T-cell (primary cell): ENCODE measurements around the gene KCNG2. TPM values are rescaled to one million over a fixed set of nuclear protein-coding genes. Genes with fewer than 3 reads are reported as not detected.

Experiments
- ATAC-seq, 4 experiments: fragments of 200-7000 bp in 3 of 4; fragments of 150-1000 bp in 1 of 4; cut with Tn5 transposase; replicated peaks in 1 of 4; 1 replicate in 3 of 4; 2 replicates in 1 of 4; pipeline ENCODE4 v1.10.0; 2021; ENCODE audit warnings: moderate library complexity in 3 of 4, mild to moderate bottlenecking in 2 of 4, moderate number of reproducible peaks in 1 of 4
- CTCF ChIA-PET, 2 donors: fragments of 300-600 bp; sonication (Branson Sonifier 250); formaldehyde crosslinking; loops; one replicate each; lab custom pipeline; 2022; ENCODE audit warnings: antibody characterized with exemption in 2 of 2; lab: Charles Lee
- POLR2A ChIA-PET, 2 donors: fragments of 300-600 bp; sonication (Branson Sonifier 250); formaldehyde crosslinking; loops; one replicate each; lab custom pipeline; 2022; ENCODE audit warnings: antibody characterized with exemption in 2 of 2; lab: Charles Lee
- DNase-seq, 35 experiments: peaks; one replicate each; pipeline versions ENCODE4 v3.0.0 to v3.0.0-alpha.2; 2013 to 2023
- H3K27ac ChIP-seq: one replicate; pipeline ENCODE4 v1.5.1; 2013; ENCODE audit warnings: low read length
- H3K27me3 ChIP-seq, 2 experiments: replicated peaks in 1 of 2; 1 replicate in 1 of 2; 2 replicates in 1 of 2; pipeline versions ENCODE4 v1.6.1 to v1.7.0; 2013; ENCODE audit warnings: low read length in 1 of 2, mixed read lengths in 1 of 2; ENCODE audit not compliant: control insufficient read depth in 2 of 2, insufficient read depth in 2 of 2; ENCODE audit errors: extremely low read depth in 1 of 2
- H3K36me3 ChIP-seq, 2 donors: 1 replicate in 1 of 2; 2 replicates in 1 of 2; pipeline versions ENCODE4 v1.6.1 to v1.7.0; 2013; ENCODE audit warnings: low read length in 1 of 2; ENCODE audit not compliant: control insufficient read depth in 2 of 2, insufficient read depth in 1 of 2; ENCODE audit errors: extremely low read depth in 1 of 2
- H3K4me1 ChIP-seq, 2 experiments: 1 replicate in 1 of 2; 2 replicates in 1 of 2; pipeline versions ENCODE4 v1.6.1 to v1.7.0; 2013; ENCODE audit warnings: low read length in 2 of 2, mixed read lengths in 1 of 2; ENCODE audit not compliant: insufficient read depth in 2 of 2, control insufficient read depth in 1 of 2; ENCODE audit errors: extremely low read depth in 1 of 2
- H3K4me3 ChIP-seq, 2 donors: 1 replicate in 1 of 2; 2 replicates in 1 of 2; pipeline versions ENCODE4 v1.5.1 to v1.7.0; 2013; ENCODE audit warnings: mild to moderate bottlenecking in 2 of 2, low read length in 1 of 2, moderate library complexity in 1 of 2; ENCODE audit not compliant: control insufficient read depth in 1 of 2; ENCODE audit errors: extremely low read depth in 1 of 2
- H3K9me3 ChIP-seq: 2 replicates; pipeline ENCODE4 v1.7.0; 2013
- H3K27ac Mint-ChIP-seq, 2 donors: one replicate each; pipeline ENCODE4 v1.8.0; 2020 to 2021; ENCODE audit warnings: mild to moderate bottlenecking in 2 of 2, mixed read lengths in 2 of 2
- H3K27me3 Mint-ChIP-seq, 2 donors: one replicate each; pipeline ENCODE4 v1.8.0; 2021 to 2022; ENCODE audit warnings: mixed read lengths in 2 of 2
- H3K36me3 Mint-ChIP-seq: one replicate; pipeline ENCODE4 v1.8.0; 2021; ENCODE audit warnings: mixed read lengths
- H3K4me1 Mint-ChIP-seq, 3 donors: one replicate each; pipeline ENCODE4 v1.8.0; 2020 to 2022; ENCODE audit warnings: mixed read lengths in 3 of 3, mild to moderate bottlenecking in 1 of 3
- H3K4me3 Mint-ChIP-seq, 3 donors: one replicate each; pipeline ENCODE4 v1.8.0; 2020 to 2022; ENCODE audit warnings: mild to moderate bottlenecking in 3 of 3, mixed read lengths in 3 of 3, moderate library complexity in 3 of 3
- H3K9me3 Mint-ChIP-seq, 3 donors: one replicate each; pipeline ENCODE4 v1.8.0; 2020 to 2022; ENCODE audit warnings: mixed read lengths in 3 of 3
- WGBS: methylation state at CpG from one replicate; pipeline ENCODE4 v1.1.5; 2013; ENCODE audit warnings: missing lambda C conversion rate; ENCODE audit not compliant: insufficient coverage; 5-methylcytosine and 5-hydroxymethylcytosine counted together
- total RNA-seq, 35 experiments: library from RNA in 6 of 35; stranded (reverse) in 6 of 35; fragments of 120-200 nt in 1 of 35; gene quantifications; one replicate each; pipeline versions ENCODE4 v1.2.1 to v1.2.4 and lab custom pipeline; 2013 to 2026

Gene KCNG2
- total RNA-seq, 5 donors from 2014 or later (not counting 1 experiment from before 2014, with no cell fraction given), result not detected

GRCh38 chr18:79823120-79823519 lies 25.4 kb downstream of the KCNG2 start:
- Histone ChIP-seq H3K4me1 (no peaks in the 10 kb centered on the region), H3K27ac (no peak overlapping the region), H3K36me3 (no peaks in the 10 kb centered on the region), H3K27me3 (peaks cover 0 to 24% of the 10 kb centered on the region in 2 experiments), H3K4me3 (no peak overlapping the region), H3K9me3 (no peaks in the 10 kb centered on the region)
- WGBS, result 81% methylated on average over 10 of the region's 12 CpGs
- no peaks in the 10 kb centered on the region for H3K36me3 Mint-ChIP-seq
- no peaks in the 10 kb centered on the region for H3K9me3 Mint-ChIP-seq
- ChIA-PET POLR2A (no interaction called here), CTCF (no interaction called here)
- no peak overlapping the region for H3K4me3 Mint-ChIP-seq
- peaks cover 6 to 10% (median 8%) of the 10 kb centered on the region in 3 donors for H3K4me1 Mint-ChIP-seq
- DNase-seq (no peak), ATAC-seq (no peak)
- H3K27me3 Mint-ChIP-seq, result peaks cover 6 to 7% of the 10 kb centered on the region in 2 donors
- no peak overlapping the region for H3K27ac Mint-ChIP-seq

GRCh38 chr18:79825913-79826312 lies 28.2 kb downstream of the KCNG2 start:
- Mint-ChIP-seq H3K4me3 (no peak overlapping the region), H3K27ac (no peak overlapping the region), H3K9me3 (no peaks in the 10 kb centered on the region), H3K27me3 (peaks cover 0 to 7% of the 10 kb centered on the region in 2 donors), H3K4me1 (no peaks in the 10 kb centered on the region), H3K36me3 (no peaks in the 10 kb centered on the region)
- ChIA-PET POLR2A (interaction anchor here in 1 of 2 donors (0.7 kb wide), 1 partner anchor 17 kb away, joined by 3 read pairs; no protein-coding TSS in a partner anchor), CTCF (no interaction called here)
- H3K27ac ChIP-seq, result no peak overlapping the region
- H3K9me3 ChIP-seq, result no peaks in the 10 kb centered on the region
- 90% methylated on average over 22 of the region's 26 CpGs for WGBS
- H3K27me3 ChIP-seq, result peaks cover 0 to 9% of the 10 kb centered on the region in 2 experiments
- DNase-seq, result no peak
- no peak for ATAC-seq
- no peaks in the 10 kb centered on the region for H3K4me1 ChIP-seq
- H3K36me3 ChIP-seq, result no peaks in the 10 kb centered on the region
- H3K4me3 ChIP-seq, result no peak overlapping the region

- WGBS, result 88% methylated on average over 18 of the region's 18 CpGs
- H3K27me3 Mint-ChIP-seq, result peaks cover 0 to 7% of the 10 kb centered on the region in 2 donors
- DNase-seq (no peak), ATAC-seq (no peak)
- Histone ChIP-seq H3K4me1 (no peaks in the 10 kb centered on the region), H3K36me3 (no peaks in the 10 kb centered on the region), H3K27me3 (peaks cover 0 to 14% of the 10 kb centered on the region in 2 experiments), H3K27ac (no peak overlapping the region), H3K4me3 (no peak overlapping the region), H3K9me3 (no peaks in the 10 kb centered on the region)
- ChIA-PET CTCF (no interaction called here), POLR2A (no interaction called here)
- no peaks in the 10 kb centered on the region for H3K9me3 Mint-ChIP-seq
- no peak overlapping the region for H3K27ac Mint-ChIP-seq
- no peaks in the 10 kb centered on the region for H3K36me3 Mint-ChIP-seq
- H3K4me3 Mint-ChIP-seq, result no peak overlapping the region
- H3K4me1 Mint-ChIP-seq, result no peaks in the 10 kb centered on the region
Observed at GRCh38 chr18:79826966-79827365, 29.2 kb downstream of the KCNG2 start.

GRCh38 chr18:79828258-79828657 lies 30.5 kb downstream of the KCNG2 start:
- Histone ChIP-seq H3K4me3 (no peak overlapping the region), H3K27me3 (peaks cover 0 to 18% of the 10 kb centered on the region in 2 experiments), H3K36me3 (no peaks in the 10 kb centered on the region), H3K4me1 (no peaks in the 10 kb centered on the region), H3K9me3 (no peaks in the 10 kb centered on the region), H3K27ac (no peak overlapping the region)
- POLR2A ChIA-PET, result no interaction called here
- CTCF ChIA-PET, result no interaction called here
- no peaks in the 10 kb centered on the region for H3K9me3 Mint-ChIP-seq
- ATAC-seq (no peak), DNase-seq (no peak)
- no peaks in the 10 kb centered on the region for H3K36me3 Mint-ChIP-seq
- peaks cover 0 to 9% of the 10 kb centered on the region in 2 donors for H3K27me3 Mint-ChIP-seq
- no peak overlapping the region for H3K27ac Mint-ChIP-seq
- no peaks in the 10 kb centered on the region for H3K4me1 Mint-ChIP-seq
- 84% methylated on average over 5 of the region's 5 CpGs for WGBS
- H3K4me3 Mint-ChIP-seq, result no peak overlapping the region

- POLR2A ChIA-PET, result no interaction called here
- H3K36me3 ChIP-seq, result no peaks in the 10 kb centered on the region
- H3K4me1 ChIP-seq, result no peaks in the 10 kb centered on the region
- Mint-ChIP-seq H3K36me3 (no peaks in the 10 kb centered on the region), H3K27me3 (peaks cover 3 to 17% of the 10 kb centered on the region in 2 donors), H3K27ac (no peak overlapping the region), H3K4me1 (no peaks in the 10 kb centered on the region), H3K9me3 (no peaks in the 10 kb centered on the region), H3K4me3 (no peak overlapping the region)
- H3K9me3 ChIP-seq, result no peaks in the 10 kb centered on the region
- no peak overlapping the region for H3K27ac ChIP-seq
- DNase-seq (no peak), ATAC-seq (no peak)
- peaks cover 0 to 26% of the 10 kb centered on the region in 2 experiments for H3K27me3 ChIP-seq
- no peak overlapping the region for H3K4me3 ChIP-seq
- CTCF ChIA-PET, result no interaction called here
- 90% methylated on average over 15 of the region's 17 CpGs for WGBS
Observed at GRCh38 chr18:79829136-79829854, 31.6 kb downstream of the KCNG2 start.

GRCh38 chr18:79832169-79832568 lies 34.4 kb downstream of the KCNG2 start:
- POLR2A ChIA-PET, result no interaction called here

More at GRCh38 chr18:79832169-79832568, 34.4 kb downstream of the KCNG2 start:
- Histone ChIP-seq H3K9me3 (no peaks in the 10 kb centered on the region), H3K4me3 (no peak overlapping the region), H3K27me3 (peaks cover 0 to 30% of the 10 kb centered on the region in 2 experiments), H3K36me3 (no peaks in the 10 kb centered on the region), H3K4me1 (no peaks in the 10 kb centered on the region), H3K27ac (no peak overlapping the region)
- H3K27me3 Mint-ChIP-seq, result peaks cover 15 to 31% of the 10 kb centered on the region in 2 donors
- H3K4me1 Mint-ChIP-seq, result no peaks in the 10 kb centered on the region
- no peak overlapping the region for H3K27ac Mint-ChIP-seq
- ATAC-seq (no peak), DNase-seq (no peak)
- H3K36me3 Mint-ChIP-seq, result no peaks in the 10 kb centered on the region
- CTCF ChIA-PET, result no interaction called here
- no peaks in the 10 kb centered on the region for H3K9me3 Mint-ChIP-seq
- WGBS, result 89% methylated on average over 3 of the region's 3 CpGs
- H3K4me3 Mint-ChIP-seq, result no peak overlapping the region
